NCI-H1417 treated with DMSO at 0.1 percent for 48 hours (cell line): ENCODE results near the gene CCDC178.
"Not testable (repeated sequence)": the region's sequence is repeated elsewhere in the genome, so short reads cannot be mapped to it uniquely, and the experiment has no call there.

ENCODE experiments used
- DNase-seq: peaks from one replicate; lab custom pipeline; 2025; lab: John Stamatoyannopoulos, UW

The CCDC178 gene

DNA sequence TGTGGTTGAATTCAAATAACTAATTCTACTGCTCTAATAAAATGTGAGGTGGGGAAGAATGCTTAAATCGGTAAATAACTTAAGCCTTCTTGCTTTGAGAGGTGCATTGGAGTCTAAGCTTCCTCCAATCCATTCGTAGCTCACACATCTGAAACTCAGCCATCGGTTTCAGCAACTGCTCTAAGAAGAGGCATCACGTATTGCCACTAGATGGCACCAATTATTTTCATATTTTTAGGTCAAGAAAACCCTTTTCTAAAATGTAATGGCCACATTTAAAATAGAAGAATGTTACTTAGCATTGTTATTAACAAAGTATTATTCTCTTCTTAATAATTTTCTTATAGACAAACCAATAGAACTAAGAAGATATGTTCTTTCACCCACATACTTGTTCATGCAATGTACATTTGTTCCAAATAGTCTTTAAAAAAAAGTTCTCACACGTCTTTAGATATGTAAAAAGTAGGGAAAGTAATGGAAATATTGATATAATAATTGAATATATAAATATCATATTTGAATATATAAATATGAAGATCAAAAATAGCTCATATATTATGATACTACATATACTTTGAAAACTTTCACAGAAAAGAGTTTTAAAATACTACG, 229.8 kb downstream of the CCDC178 start:
- DNase-seq: peak; percentile 68

GRCh38 chr18:33205777-33206176, 234.7 kb downstream of the CCDC178 start:
- DNase-seq: no peak

DNA sequence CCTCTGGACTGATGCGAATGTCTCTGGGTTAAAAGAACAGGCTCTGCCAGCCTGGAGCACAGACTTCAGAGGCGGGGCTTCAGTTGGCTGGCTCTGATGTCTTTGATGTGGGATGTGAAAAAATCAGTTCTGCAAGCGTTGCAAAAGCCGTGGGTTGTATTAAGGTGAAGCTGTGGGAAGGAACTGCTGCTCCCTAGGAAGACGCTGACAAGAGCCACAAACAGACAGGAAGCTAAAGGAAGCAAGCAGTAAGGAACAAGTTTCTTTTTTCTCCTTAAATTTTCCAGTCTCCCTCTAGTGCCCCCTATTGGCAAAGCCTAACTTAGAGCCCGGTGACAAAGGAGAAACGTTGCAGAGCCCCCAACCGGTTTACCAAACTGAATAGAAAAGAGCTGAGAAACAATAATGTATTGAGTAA, 239.0 kb downstream of the CCDC178 start:
- no peak for DNase-seq

DNA sequence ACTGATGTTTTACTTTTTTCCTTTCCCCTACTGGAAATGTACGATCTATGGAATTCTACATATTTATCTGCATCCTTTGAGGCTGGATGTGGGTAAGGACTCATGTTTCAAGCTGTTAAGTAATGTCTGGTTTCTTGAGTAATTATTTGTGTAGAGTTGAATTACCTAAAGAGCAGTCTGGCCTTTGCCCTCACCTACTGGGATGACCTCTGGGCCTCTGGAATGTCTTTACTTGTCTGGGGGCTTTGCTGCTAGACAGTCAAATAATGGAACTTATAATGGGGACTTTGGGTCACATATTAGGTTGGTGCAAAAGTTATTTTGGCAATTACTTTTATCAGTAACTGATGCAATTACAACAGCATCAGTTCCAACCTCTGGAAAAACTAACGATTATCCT, 244.7 kb downstream of the CCDC178 start:
- DNase-seq: no peak

GRCh38 chr18:33194793-33195192, 245.7 kb downstream of the CCDC178 start:
- DNase-seq: no peak

GRCh38 chr18:33184958-33185357, 255.6 kb downstream of the CCDC178 start:
- no peak for DNase-seq

GRCh38 chr18:33184175-33184574, 256.3 kb downstream of the CCDC178 start:
- DNase-seq: no peak

GRCh38 chr18:33183136-33183535, 257.4 kb downstream of the CCDC178 start:
- DNase-seq: no peak

- DNase-seq: no peak
Measured at GRCh38 chr18:33181016-33181415, 259.5 kb downstream of the CCDC178 start.

DNA sequence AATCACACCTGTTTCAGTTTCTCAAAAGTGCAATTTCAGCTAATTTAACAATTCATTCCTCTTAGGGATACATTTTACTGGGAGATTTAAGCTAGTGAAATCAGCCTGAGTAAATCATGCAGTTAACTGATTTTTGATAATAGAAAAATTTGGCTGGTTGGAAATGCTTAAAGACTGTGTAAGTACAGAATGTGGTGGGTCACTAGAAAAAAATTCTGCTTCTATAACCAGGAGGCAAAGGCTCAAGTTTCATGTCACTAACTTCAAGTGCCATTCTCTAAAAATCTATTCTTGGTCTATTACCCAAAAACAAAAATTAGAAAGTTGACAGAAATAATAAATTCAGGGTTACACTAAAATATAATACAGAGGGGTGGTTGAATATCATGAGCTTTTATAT, 271.3 kb downstream of the CCDC178 start:
- DNase-seq: no peak

DNA sequence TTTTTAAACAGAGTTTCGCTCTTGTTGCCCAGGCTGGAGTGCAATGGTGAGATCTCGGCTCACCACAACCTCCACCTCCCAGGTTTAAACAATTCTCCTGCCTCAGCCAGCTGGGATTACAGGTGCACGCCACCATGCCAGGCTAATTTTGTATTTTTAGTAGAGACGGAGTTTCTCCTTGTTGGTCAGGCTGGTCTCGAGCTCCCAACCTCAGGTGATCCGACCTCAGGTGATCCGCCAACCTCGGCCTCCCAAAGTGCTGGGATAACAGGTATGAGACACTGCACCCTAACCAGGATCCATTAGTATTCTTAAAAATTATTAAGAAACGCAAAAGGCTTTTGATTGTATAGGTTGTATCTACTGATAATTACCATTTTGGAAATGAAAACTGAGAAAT, 276.4 kb downstream of the CCDC178 start:
- DNase-seq: not testable (repeated sequence)

- DNase-seq: no peak
Measured at GRCh38 chr18:33161131-33161530, 279.4 kb downstream of the CCDC178 start.

DNA sequence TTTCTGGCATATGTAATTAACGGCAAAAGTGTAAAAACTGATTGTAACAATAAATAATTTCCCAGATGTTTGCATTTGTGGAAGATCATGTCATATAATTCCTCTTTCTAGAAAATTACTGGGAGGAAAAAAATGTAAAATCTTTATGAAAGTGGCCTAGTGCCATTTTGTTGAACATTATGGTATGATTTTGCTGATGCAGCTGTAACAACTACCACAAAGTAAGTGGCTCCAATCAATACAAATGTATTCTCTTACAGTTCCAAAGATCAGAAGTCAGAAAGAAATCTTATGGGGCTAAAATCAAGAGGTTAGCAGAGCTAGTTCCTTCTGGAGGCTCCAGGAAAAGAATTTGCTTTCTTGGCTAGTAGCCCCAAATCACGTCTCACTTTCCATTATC, 281.4 kb downstream of the CCDC178 start:
- no peak for DNase-seq

DNA sequence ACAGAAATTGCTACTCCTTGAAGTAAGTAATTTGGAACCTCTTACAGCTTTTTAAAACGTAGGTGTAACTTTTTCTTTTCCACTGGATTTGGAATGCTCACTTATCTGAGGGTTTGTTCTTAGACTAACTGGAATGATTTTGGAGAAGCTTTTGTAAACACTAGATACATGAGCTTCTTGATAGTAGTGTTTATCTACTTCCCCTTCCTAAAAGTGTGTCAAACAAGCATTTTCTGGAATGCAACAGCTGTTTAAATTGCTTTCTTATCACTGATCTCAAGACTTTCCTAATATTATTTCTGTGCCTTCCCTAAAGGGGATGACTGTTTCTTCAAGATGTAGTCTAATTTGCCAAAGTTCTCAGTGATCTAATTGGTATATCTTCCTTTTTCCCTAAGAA, 282.6 kb downstream of the CCDC178 start:
- no peak for DNase-seq

GRCh38 chr18:33156906-33157470, 283.5 kb downstream of the CCDC178 start:
- DNase-seq: peak; percentile 16

GRCh38 chr18:33154049-33154448, 286.5 kb downstream of the CCDC178 start:
- DNase-seq: no peak

GRCh38 chr18:33152376-33152775, 288.1 kb downstream of the CCDC178 start:
- no peak for DNase-seq

- DNase-seq: not testable (repeated sequence)
Measured at GRCh38 chr18:33147811-33148210, 292.7 kb downstream of the CCDC178 start.

DNA sequence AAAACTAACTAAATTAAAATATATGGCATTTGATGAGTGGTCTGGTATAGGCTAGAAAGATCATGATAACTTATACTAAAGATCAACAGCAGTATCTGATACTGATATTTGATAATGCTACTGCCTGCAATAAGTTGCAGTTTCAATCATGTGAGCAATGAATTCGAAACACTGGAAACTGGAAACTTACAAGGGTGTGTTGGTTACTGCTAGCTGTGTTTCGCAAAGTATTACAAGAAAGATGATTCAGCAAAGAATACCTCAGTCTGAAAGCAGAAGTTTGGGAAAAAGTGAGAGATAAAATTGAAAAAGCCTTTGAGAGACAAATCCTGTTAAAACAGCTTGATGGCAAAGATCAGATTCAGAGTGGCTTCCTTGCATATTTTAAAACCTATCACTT, 294.5 kb downstream of the CCDC178 start:
- DNase-seq: no peak

GRCh38 chr18:33135951-33136660, 304.4 kb downstream of the CCDC178 start:
- DNase-seq: no peak

GRCh38 chr18:33132657-33133056, 307.9 kb downstream of the CCDC178 start:
- DNase-seq: no peak

DNA sequence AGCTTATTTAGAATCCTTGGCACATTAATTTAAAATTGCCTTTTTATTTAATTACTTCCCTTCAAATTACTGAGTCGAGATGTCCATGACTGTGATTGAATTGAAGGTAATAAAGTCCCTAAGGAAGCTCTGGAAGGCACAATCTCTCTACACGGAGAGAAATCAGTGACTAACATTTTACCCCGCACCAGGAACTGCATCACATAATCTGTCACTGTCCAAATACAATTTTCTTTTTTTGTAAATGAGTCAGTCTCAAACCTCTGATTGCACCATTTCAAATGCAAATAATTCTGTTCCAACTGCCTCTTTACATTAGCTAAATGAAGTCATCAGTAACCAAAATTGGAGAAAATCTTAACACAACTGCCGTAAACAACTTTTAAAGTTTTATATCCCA, 311.9 kb downstream of the CCDC178 start:
- no peak for DNase-seq

GRCh38 chr18:33123862-33124518, 316.5 kb downstream of the CCDC178 start:
- peak; percentile 83 for DNase-seq
